IMR-90 (cell line): ENCODE measurements around the gene CBLIF. TPM values are rescaled to one million over a fixed set of nuclear protein-coding genes. Genes with fewer than 3 reads are reported as not detected.

Experiments used
- ATAC-seq: fragments of 200-7000 bp; cut with Tn5 transposase; 2 replicates; pipeline ENCODE4 v1.9.1; 2020; ENCODE audit warnings: low read depth, mild to moderate bottlenecking, moderate library complexity
- BruUV-seq: library from RNA; stranded (reverse); fragments of 400-500 nt; replicated peaks from 2 replicates; lab custom pipeline; 2021; lab: Mats Ljungman, UMichigan
- CTCF ChIA-PET: fragments of 300-600 bp; formaldehyde crosslinking; extraction: SDS; loops from one replicate; lab custom pipeline; 2021; ENCODE audit warnings: antibody characterized with exemption; lab: Yijun Ruan, JAX
- POLR2A ChIA-PET: fragments of 300-600 bp; sonication (Branson Sonifier 250); formaldehyde crosslinking; loops from one replicate; lab custom pipeline; 2022; ENCODE audit warnings: antibody characterized with exemption; ENCODE audit not compliant: unreplicated experiment; lab: Charles Lee
- DNase-seq: peaks from one replicate; pipeline ENCODE4 v3.0.0; 2013
- H2AFZ ChIP-seq: replicated peaks from 2 replicates; pipeline ENCODE3; 2013; ENCODE audit warnings: low read length, mild to moderate bottlenecking; ENCODE audit not compliant: poor library complexity
- H2AK5ac ChIP-seq: 2 replicates; pipeline ENCODE4 v1.6.1; 2013; ENCODE audit warnings: low read depth, low read length, inconsistent platforms
- H2AK9ac ChIP-seq: replicated peaks from 2 replicates; pipeline ENCODE3; 2013; ENCODE audit warnings: mild to moderate bottlenecking, low read depth, low read length, moderate library complexity; ENCODE audit not compliant: poor library complexity
- H2BK120ac ChIP-seq: 2 replicates; pipeline ENCODE4 v1.6.1; 2013; ENCODE audit warnings: low read depth, low read length, inconsistent platforms
- H2BK15ac ChIP-seq: 3 replicates; pipeline ENCODE4 v1.6.1; 2013; ENCODE audit warnings: low read depth, low read length, inconsistent platforms
- H2BK20ac ChIP-seq: 2 replicates; pipeline ENCODE4 v1.6.1; 2013; ENCODE audit warnings: low read depth, mild to moderate bottlenecking, inconsistent platforms, low read length, moderate library complexity
- H2BK5ac ChIP-seq: 2 replicates; pipeline ENCODE4 v1.6.1; 2013; ENCODE audit warnings: mild to moderate bottlenecking, low read depth, low read length, inconsistent platforms; ENCODE audit not compliant: poor library complexity, severe bottlenecking
- H3K14ac ChIP-seq: replicated peaks from 2 replicates; pipeline ENCODE4 v1.6.1; 2013; ENCODE audit warnings: low read depth, low read length, inconsistent platforms
- H3K18ac ChIP-seq: 2 replicates; pipeline ENCODE4 v1.6.1; 2013; ENCODE audit warnings: low read depth, low read length, control low read depth
- H3K23ac ChIP-seq: 2 replicates; pipeline ENCODE4 v1.6.1; 2013; ENCODE audit warnings: low read depth, low read length, inconsistent platforms
- H3K27ac ChIP-seq: 2 replicates; pipeline ENCODE4 v1.5.1; 2013; ENCODE audit warnings: mild to moderate bottlenecking, control low read depth, low read length; ENCODE audit not compliant: insufficient read depth
- H3K27me3 ChIP-seq: 2 replicates; pipeline ENCODE4 v1.6.1; 2013; ENCODE audit warnings: low read length; ENCODE audit not compliant: control insufficient read depth, insufficient read depth
- H3K36me3 ChIP-seq: 2 replicates; pipeline ENCODE4 v1.6.1; 2013; ENCODE audit warnings: low read length, mixed read lengths; ENCODE audit not compliant: control insufficient read depth, insufficient read depth
- H3K4ac ChIP-seq: 2 replicates; pipeline ENCODE4 v1.6.1; 2013; ENCODE audit warnings: low read depth, low read length, inconsistent platforms
- H3K4me1 ChIP-seq: 2 replicates; pipeline ENCODE4 v1.6.1; 2013; ENCODE audit warnings: low read length, mixed read lengths; ENCODE audit not compliant: control insufficient read depth, insufficient read depth
- H3K4me2 ChIP-seq: 2 replicates; pipeline ENCODE4 v1.6.1; 2013; ENCODE audit warnings: low read depth, mild to moderate bottlenecking, control low read depth, low read length, moderate library complexity
- H3K4me3 ChIP-seq: 2 replicates; pipeline ENCODE4 v1.5.1; 2013; ENCODE audit warnings: low read depth, mild to moderate bottlenecking, control low read depth, low read length, moderate library complexity; ENCODE audit not compliant: insufficient read depth
- H3K56ac ChIP-seq: 2 replicates; pipeline ENCODE4 v1.6.1; 2013; ENCODE audit warnings: low read length, inconsistent platforms; ENCODE audit not compliant: insufficient read depth; ENCODE audit errors: extremely low read depth
- H3K79me1 ChIP-seq, 2 experiments: 2 replicates each; pipeline ENCODE4 v1.6.1; 2013; ENCODE audit warnings: low read length in 2 of 2, inconsistent platforms in 1 of 2, low read depth in 1 of 2
- H3K9ac ChIP-seq: 2 replicates; pipeline ENCODE4 v1.6.1; 2013; ENCODE audit warnings: low read depth, low read length, control low read depth
- H3K9me1 ChIP-seq: 2 replicates; pipeline ENCODE4 v1.6.1; 2013; ENCODE audit warnings: low read length, inconsistent platforms; ENCODE audit not compliant: insufficient read depth
- H3K9me3 ChIP-seq: 2 replicates; pipeline ENCODE4 v1.6.1; 2013; ENCODE audit warnings: low read length; ENCODE audit not compliant: control insufficient read depth, insufficient read depth
- H4K20me1 ChIP-seq: 2 replicates; pipeline ENCODE4 v1.6.1; 2013; ENCODE audit warnings: low read length, inconsistent platforms; ENCODE audit not compliant: insufficient read depth
- H4K5ac ChIP-seq: 2 replicates; pipeline ENCODE4 v1.6.1; 2013; ENCODE audit warnings: mild to moderate bottlenecking, low read depth, low read length, control low read depth
- H4K8ac ChIP-seq, 2 experiments: 2 replicates each; pipeline ENCODE4 v1.6.1; 2013; ENCODE audit warnings: low read depth in 2 of 2, low read length in 2 of 2, control low read depth in 1 of 2, inconsistent platforms in 1 of 2
- H4K91ac ChIP-seq: 2 replicates; pipeline ENCODE4 v1.6.1; 2013; ENCODE audit warnings: low read depth, low read length, inconsistent platforms; ENCODE audit not compliant: insufficient read depth
- BHLHE40 ChIP-seq: fragments of 150-350 bp; IDR thresholded peaks from 2 replicates; pipeline ENCODE4 v1.6.1; 2016; ENCODE audit warnings: mild to moderate bottlenecking, low read depth, low read length
- CEBPB ChIP-seq: IDR thresholded peaks from 2 replicates; pipeline ENCODE4 v1.6.1; 2012; ENCODE audit warnings: low read depth, low read length, improper control_type of control experiment
- CHD1 ChIP-seq: IDR thresholded peaks from 2 replicates; pipeline ENCODE4 v1.6.1; 2012; ENCODE audit warnings: low read depth, low read length, improper control_type of control experiment
- MAFK ChIP-seq: IDR thresholded peaks from 2 replicates; pipeline ENCODE4 v1.6.1; 2012; ENCODE audit warnings: low read depth, low read length, improper control_type of control experiment
- MXI1 ChIP-seq: IDR thresholded peaks from 2 replicates; pipeline ENCODE4 v1.6.1; 2012; ENCODE audit warnings: low read depth, mild to moderate bottlenecking, low read length, moderate library complexity, borderline replicate concordance
- NFE2L2 ChIP-seq: fragments of 150-350 bp; IDR thresholded peaks from 2 replicates; pipeline ENCODE4 v1.6.1; 2016; ENCODE audit warnings: low read depth, mild to moderate bottlenecking, low read length
- RAD21 ChIP-seq: IDR thresholded peaks from 2 replicates; pipeline ENCODE4 v1.6.1; 2012; ENCODE audit warnings: low read length, improper control_type of control experiment
- RFX5 ChIP-seq: IDR thresholded peaks from 2 replicates; pipeline ENCODE4 v1.8.0; 2012; ENCODE audit warnings: low read depth, mild to moderate bottlenecking, low read length, moderate library complexity
- SMC3 ChIP-seq: fragments of 150-350 bp; IDR thresholded peaks from 2 replicates; pipeline ENCODE4 v1.6.1; 2016; ENCODE audit warnings: low read depth, mild to moderate bottlenecking, antibody characterized with exemption, low read length, moderate library complexity
- WGBS, 2 experiments: methylation state at CpG; one replicate each; pipeline versions ENCODE4 v1.1.5 to v1.1.7; 2013; ENCODE audit warnings: missing lambda C conversion rate in 2 of 2; ENCODE audit not compliant: insufficient read length in 1 of 2; ENCODE audit errors: extremely low coverage in 2 of 2; 5-methylcytosine and 5-hydroxymethylcytosine counted together
- dilution Hi-C: fragments of 300-500 bp; cut with HindIII; formaldehyde crosslinking; loops from one replicate; pipeline ENCODE4 v1.14.3; 2018; ENCODE audit warnings: low sequenced_read_pairs; ENCODE audit not compliant: unreplicated experiment
- in situ Hi-C: fragments of 300-500 bp; cut with MboI; formaldehyde crosslinking; loops from 3 replicates; pipeline ENCODE4 v1.14.3; 2019; ENCODE audit warnings: low sequenced_read_pairs, inconsistent platforms, mixed read lengths
- intact Hi-C: fragments of 100-400 bp; cut with micrococcal nuclease; formaldehyde crosslinking; loops from 2 replicates; pipeline ENCODE4 v1.10.0; 2022
- polyA plus RNA-seq, 3 experiments: library from polyadenylated mRNA; depleted of rRNA; stranded (reverse); fragments of >200 nt; gene quantifications; 2 replicates each; pipeline ENCODE4 v1.2.3, GENCODE V29; 2012; ENCODE audit warnings: low replicate concordance in 1 of 3
- total RNA-seq: library from RNA; depleted of rRNA; stranded (reverse); fragments of >200 nt; gene quantifications from 2 replicates; pipeline ENCODE4 v1.2.3, GENCODE V29; 2012
- TF ChIP-seq, protein P1 (sequence below): fragments of 150-350 bp; IDR thresholded peaks from 2 replicates; pipeline ENCODE4 v1.6.1; 2016; ENCODE audit warnings: low read depth, mild to moderate bottlenecking, low read length, moderate library complexity, borderline replicate concordance
- TF ChIP-seq, protein P2 (sequence below): conservative IDR thresholded peaks from 2 replicates; pipeline ENCODE4 v1.5.1; 2012; ENCODE audit warnings: mild to moderate bottlenecking, low read depth, low read length, improper control_type of control experiment

The CBLIF gene
- total and polyA plus RNA-seq, 2 of the 4 experiments (the other 2 are of a cell fraction) = not detected

DNA sequence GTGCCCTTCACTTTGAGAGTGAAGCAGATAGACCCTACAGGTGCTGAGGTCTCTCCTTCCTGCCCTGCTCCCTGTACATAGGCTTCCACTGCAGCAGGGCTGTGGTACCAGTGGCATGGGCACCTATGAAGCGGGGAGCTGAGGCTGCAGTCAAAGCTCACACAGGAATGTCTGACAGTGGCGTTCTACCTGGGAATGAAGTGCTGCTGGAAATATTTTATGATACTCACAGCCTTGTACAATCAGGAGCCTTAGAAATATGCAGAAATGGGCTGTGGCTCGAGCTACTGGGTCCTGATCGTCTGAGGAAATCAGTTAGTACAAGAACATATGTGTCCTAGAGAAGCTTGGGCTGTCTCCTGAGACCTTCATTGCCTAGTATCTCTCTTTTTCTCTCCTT lies 59.5 kb downstream of the CBLIF start:
- no peak overlapping the region for H2AK9ac ChIP-seq
- H2AK5ac ChIP-seq = 0 out of 2 replicates have a peak overlapping the region, but pooled peaks have one; percentile 21
- H4K20me1 ChIP-seq = no peaks in the 10 kb centered on the region; the same call in 1 of the 2 replicates
- H2AFZ ChIP-seq = no peak overlapping the region
- dilution Hi-C loops = no loop called here
- no peak overlapping the region for H3K56ac ChIP-seq
- H3K9ac ChIP-seq = no peak overlapping the region
- no peak overlapping the region for H3K4me2 ChIP-seq
- H3K4me3 ChIP-seq = no peak overlapping the region
- H3K9me1 ChIP-seq = peaks cover 11% of the 10 kb centered on the region; the same call in 1 of the 2 replicates
- no peak overlapping the region for H2BK5ac ChIP-seq
- ChIA-PET CTCF (interaction anchor here (0.5 to 0.6 kb wide), 3 partner anchors 16 to 230 kb away, joined by 3 to 15 read pairs (median 4); no protein-coding TSS in a partner anchor), POLR2A (no interaction called here)
- no peak overlapping the region for H3K27ac ChIP-seq
- no peak overlapping the region for H4K91ac ChIP-seq
- no peak overlapping the region for H2BK20ac ChIP-seq
- TF ChIP-seq RAD21 (no peak), SMC3 (no peak), CHD1 (no peak), MAFK (no peak), RFX5 (no peak), CEBPB (no peak), MXI1 (no peak), NFE2L2 (no peak), BHLHE40 (no peak)
- TF ChIP-seq, protein P1, sequence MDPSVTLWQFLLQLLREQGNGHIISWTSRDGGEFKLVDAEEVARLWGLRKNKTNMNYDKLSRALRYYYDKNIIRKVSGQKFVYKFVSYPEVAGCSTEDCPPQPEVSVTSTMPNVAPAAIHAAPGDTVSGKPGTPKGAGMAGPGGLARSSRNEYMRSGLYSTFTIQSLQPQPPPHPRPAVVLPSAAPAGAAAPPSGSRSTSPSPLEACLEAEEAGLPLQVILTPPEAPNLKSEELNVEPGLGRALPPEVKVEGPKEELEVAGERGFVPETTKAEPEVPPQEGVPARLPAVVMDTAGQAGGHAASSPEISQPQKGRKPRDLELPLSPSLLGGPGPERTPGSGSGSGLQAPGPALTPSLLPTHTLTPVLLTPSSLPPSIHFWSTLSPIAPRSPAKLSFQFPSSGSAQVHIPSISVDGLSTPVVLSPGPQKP = no peak
- TF ChIP-seq, protein P2, sequence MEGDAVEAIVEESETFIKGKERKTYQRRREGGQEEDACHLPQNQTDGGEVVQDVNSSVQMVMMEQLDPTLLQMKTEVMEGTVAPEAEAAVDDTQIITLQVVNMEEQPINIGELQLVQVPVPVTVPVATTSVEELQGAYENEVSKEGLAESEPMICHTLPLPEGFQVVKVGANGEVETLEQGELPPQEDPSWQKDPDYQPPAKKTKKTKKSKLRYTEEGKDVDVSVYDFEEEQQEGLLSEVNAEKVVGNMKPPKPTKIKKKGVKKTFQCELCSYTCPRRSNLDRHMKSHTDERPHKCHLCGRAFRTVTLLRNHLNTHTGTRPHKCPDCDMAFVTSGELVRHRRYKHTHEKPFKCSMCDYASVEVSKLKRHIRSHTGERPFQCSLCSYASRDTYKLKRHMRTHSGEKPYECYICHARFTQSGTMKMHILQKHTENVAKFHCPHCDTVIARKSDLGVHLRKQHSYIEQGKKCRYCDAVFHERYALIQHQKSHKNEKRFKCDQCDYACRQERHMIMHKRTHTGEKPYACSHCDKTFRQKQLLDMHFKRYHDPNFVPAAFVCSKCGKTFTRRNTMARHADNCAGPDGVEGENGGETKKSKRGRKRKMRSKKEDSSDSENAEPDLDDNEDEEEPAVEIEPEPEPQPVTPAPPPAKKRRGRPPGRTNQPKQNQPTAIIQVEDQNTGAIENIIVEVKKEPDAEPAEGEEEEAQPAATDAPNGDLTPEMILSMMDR = no peak
- peaks cover 0 to 6% of the 10 kb centered on the region in 2 experiments; a peak in 1 of 4 replicates for H3K79me1 ChIP-seq
- DNase-seq (no peak), ATAC-seq (no peak)
- no peak overlapping the region for H4K8ac ChIP-seq
- no peak overlapping the region for H3K23ac ChIP-seq
- H3K14ac ChIP-seq = no peak overlapping the region
- peaks cover 1% of the 10 kb centered on the region; the same call in 1 of the 2 replicates for H3K36me3 ChIP-seq
- H3K9me3 ChIP-seq = no peaks in the 10 kb centered on the region
- in situ Hi-C loops = no loop called here
- no peak overlapping the region for H3K18ac ChIP-seq
- no CpG with 5 or more reads among the region's 4 CpGs for WGBS, 2 experiments
- no TSS peak for BruUV-seq
- H3K4me1 ChIP-seq = peaks cover 6% of the 10 kb centered on the region
- H3K4ac ChIP-seq = no peak overlapping the region
- intact Hi-C loops = no loop called here
- no peak overlapping the region for H2BK120ac ChIP-seq
- H3K27me3 ChIP-seq = no peaks in the 10 kb centered on the region
- no peak overlapping the region for H4K5ac ChIP-seq
- H2BK15ac ChIP-seq = no peak overlapping the region
